GM12878 (cell line): ENCODE results near the gene TBC1D10A. TPM values are rescaled to one million over a fixed set of nuclear protein-coding genes. Genes with fewer than 3 reads are reported as not detected.

Experiments used
- ATAC-seq: fragments of 200-7000 bp; cut with Tn5 transposase; 3 replicates; pipeline ENCODE4 v1.9.1; 2020; ENCODE audit warnings: mild to moderate bottlenecking, moderate library complexity
- BruUV-seq: library from RNA; stranded (reverse); fragments of 400-500 nt; replicated peaks from 2 replicates; lab custom pipeline; 2021; lab: Mats Ljungman, UMichigan
- CTCF ChIA-PET: fragments of 300-600 bp; sonication (Branson Sonifier 250); formaldehyde crosslinking; extraction: SDS; loops from one replicate; lab custom pipeline; 2021; ENCODE audit warnings: inconsistent platforms; lab: Yijun Ruan, JAX
- POLR2A ChIA-PET: fragments of 350-600 bp; formaldehyde crosslinking; extraction: SDS; loops from one replicate; lab custom pipeline; 2021; ENCODE audit warnings: inconsistent platforms; lab: Charles Lee
- RAD21 ChIA-PET: fragments of 300-600 bp; sonication (Branson Sonifier 250); formaldehyde crosslinking; loops from one replicate; lab custom pipeline; 2023; ENCODE audit warnings: antibody characterized with exemption; ENCODE audit not compliant: unreplicated experiment; lab: Charles Lee
- SMC1A ChIA-PET: fragments of 300-600 bp; sonication (Branson Sonifier 250); formaldehyde crosslinking; loops from one replicate; lab custom pipeline; 2023; ENCODE audit not compliant: unreplicated experiment, uncharacterized antibody; lab: Charles Lee
- DNase-seq: peaks from one replicate; pipeline ENCODE4 v3.0.0-alpha.2; 2011; ENCODE audit warnings: low read depth, low spot score
- FAIRE-seq: peaks from 3 replicates; lab custom pipeline; 2011; peaks lifted over from hg19 to GRCh38; lab: Jason Lieb, UNC
- H2AFZ ChIP-seq: 2 replicates; pipeline ENCODE4 v1.6.0; 2011; ENCODE audit warnings: low read depth, low read length, control low read depth; ENCODE audit not compliant: control insufficient read depth
- H3K27ac ChIP-seq: 2 replicates; pipeline ENCODE4 v1.5.1; 2011; ENCODE audit warnings: control low read depth; ENCODE audit not compliant: control insufficient read depth, insufficient read depth
- H3K27me3 ChIP-seq, 2 experiments: replicated peaks in 1 of 2; 2 replicates each; pipeline versions ENCODE4 v1.6.0 to v1.6.1; 2011; ENCODE audit warnings: low read length in 1 of 2; ENCODE audit not compliant: control insufficient read depth in 2 of 2, insufficient read depth in 2 of 2
- H3K36me3 ChIP-seq, 2 experiments: 2 replicates each; pipeline ENCODE4 v1.5.1; 2011; ENCODE audit warnings: low read length in 1 of 2; ENCODE audit not compliant: control insufficient read depth in 2 of 2, insufficient read depth in 2 of 2
- H3K4me1 ChIP-seq: 2 replicates; pipeline ENCODE4 v1.6.1; 2011; ENCODE audit warnings: mild to moderate bottlenecking, low read length, moderate library complexity, mixed read lengths; ENCODE audit not compliant: control insufficient read depth, insufficient read depth
- H3K4me2 ChIP-seq: 2 replicates; pipeline ENCODE4 v1.6.0; 2011; ENCODE audit warnings: control low read depth; ENCODE audit not compliant: control insufficient read depth, insufficient read depth
- H3K4me3 ChIP-seq: fragments of 200-600 bp; sonication (generic); 2 replicates; pipeline ENCODE4 v1.5.1; 2016
- H3K79me2 ChIP-seq: 2 replicates; pipeline ENCODE4 v1.6.0; 2011; ENCODE audit warnings: low read length; ENCODE audit not compliant: control insufficient read depth, insufficient read depth
- H3K9ac ChIP-seq: 2 replicates; pipeline ENCODE4 v1.8.0; 2011; ENCODE audit warnings: low read length, control low read depth, mixed read lengths; ENCODE audit not compliant: control insufficient read depth, insufficient read depth
- H3K9me3 ChIP-seq: replicated peaks from 3 replicates; pipeline ENCODE4 v1.5.1; 2011; ENCODE audit warnings: mild to moderate bottlenecking, low read length; ENCODE audit not compliant: control insufficient read depth, insufficient read depth
- H4K20me1 ChIP-seq: 2 replicates; pipeline ENCODE4 v1.6.0; 2011; ENCODE audit not compliant: control insufficient read depth, insufficient read depth
- CTCF ChIP-seq, 3 experiments: IDR thresholded peaks in 2 of 3; conservative IDR thresholded peaks in 1 of 3; 2 replicates each; pipeline ENCODE4 v1.5.1; 2011; ENCODE audit warnings: low read depth in 3 of 3, low read length in 3 of 3, mild to moderate bottlenecking in 3 of 3, control low read depth in 2 of 3, moderate library complexity in 2 of 3, inconsistent platforms in 1 of 3, mixed read lengths in 1 of 3; ENCODE audit not compliant: control insufficient read depth in 2 of 3, insufficient read depth in 1 of 3; ENCODE audit errors: extremely low read depth in 1 of 3
- HDAC6 ChIP-seq: fragments of 200-600 bp; sonication (generic); IDR thresholded peaks from one replicate; pipeline ENCODE4 v1.8.0; 2017; ENCODE audit warnings: antibody characterized with exemption; ENCODE audit not compliant: unreplicated experiment
- NKRF ChIP-seq: fragments of 450-650 bp; conservative IDR thresholded peaks from 2 replicates; pipeline ENCODE4 v1.6.1; 2017; ENCODE audit warnings: mild to moderate bottlenecking, moderate library complexity
- SPI1 ChIP-seq: IDR thresholded peaks from 2 replicates; pipeline ENCODE4 v1.6.1; 2011; ENCODE audit warnings: low read depth, mild to moderate bottlenecking, low read length, moderate library complexity, borderline replicate concordance; ENCODE audit not compliant: insufficient read depth
- TCF3 ChIP-seq: IDR thresholded peaks from 2 replicates; pipeline ENCODE4 v1.6.1; 2012; ENCODE audit warnings: low read depth, mild to moderate bottlenecking, low read length, borderline replicate concordance; ENCODE audit not compliant: insufficient read depth
- ZNF687 ChIP-seq: fragments of 450-650 bp; IDR thresholded peaks from 2 replicates; pipeline ENCODE4 v1.6.1; 2017; ENCODE audit warnings: mild to moderate bottlenecking, moderate library complexity
- WGBS: methylation state at CpG from one replicate; pipeline ENCODE4 v1.1.6; 2016; ENCODE audit warnings: low lambda C conversion rate; ENCODE audit not compliant: insufficient replicate concordance, insufficient coverage; ENCODE audit errors: missing lambda C conversion rate; 5-methylcytosine and 5-hydroxymethylcytosine counted together
- in situ Hi-C: fragments of 300-500 bp; cut with MboI; formaldehyde crosslinking; loops from 9 replicates; pipeline ENCODE4 v1.14.3; 2018; ENCODE audit warnings: mixed read lengths
- intact Hi-C: fragments of 100-400 bp; cut with micrococcal nuclease; formaldehyde crosslinking; loops from one replicate; pipeline ENCODE4 v1.14.2; 2022; ENCODE audit not compliant: unreplicated experiment
- polyA plus RNA-seq, 11 experiments: library from polyadenylated mRNA; depleted of rRNA in 4 of 11; unstranded in 6 of 11; stranded (reverse) in 5 of 11; fragments of >200 nt; fragmentation: Nextera tagmentation in 4 of 11; fragmentation: Illumina TruSeq in 1 of 11; extraction: Ambion mirVana in 4 of 11; extraction: Trizol in 1 of 11; gene quantifications; 1 replicate in 1 of 11; 2 replicates in 10 of 11; pipeline versions ENCODE4 v1.2.1 to v1.2.3, GENCODE V29; 2011 to 2016; ENCODE audit warnings: inconsistent platforms in 2 of 11, missing spikeins in 2 of 11, low read depth in 1 of 11
- total RNA-seq, 4 experiments: library from RNA; depleted of rRNA in 3 of 4; stranded (reverse); fragments of >200 nt in 3 of 4; fragmentation: Illumina TruSeq in 1 of 4; extraction: Trizol in 1 of 4; gene quantifications; 2 replicates each; pipeline versions ENCODE4 v1.2.1 to v1.2.3, GENCODE V29; 2013 to 2021

TBC1D10A gene
- total and polyA plus RNA-seq, 10 of the 15 experiments (the other 5 are each of a cell fraction or from before 2014, with no cell fraction given): 0.27 to 25.7 (median 15.3) TPM

- no peak for TF ChIP-seq HDAC6
- TF ChIP-seq TCF3: no peak
Observed at GRCh38 chr22:30328466-30329049, 1.8 kb upstream of the TBC1D10A start (continued).

- no peaks in the 10 kb centered on the region for H4K20me1 ChIP-seq
- no peak for FAIRE-seq
- ChIA-PET SMC1A (interaction anchor here (0.6 to 9.5 kb wide), 12 partner anchors 11 to 422 kb away, joined by 3 to 100 read pairs (median 4); partner anchors contain the start of genes CASTOR1, CCDC157, RNF215 and SF3A1), CTCF (interaction anchor here (0.6 to 11.2 kb wide), 6 partner anchors 12 to 224 kb away, joined by 3 to 125 read pairs (median 6); partner anchors contain the start of gene CASTOR1)
- TF ChIP-seq ZNF687 (no peak), NKRF (no peak), CTCF (IDR thresholded peaks at IDR 0.05 in 2 of 3, conservative IDR thresholded peaks at IDR 0.05 in 1 of 3; ENCODE audit: control insufficient read depth in 2 of 3, extremely low read depth in 1 of 3, insufficient read depth in 1 of 3, low read depth in 3 of 3, low read length in 3 of 3) (0 out of 6 replicates have a peak, but pooled peaks of 1 of the 3 experiments have one; percentile 20), SPI1 (no peak)
- TF ChIP-seq, all 136 proteins: peak for 1
- ChIA-PET RAD21 (interaction anchor here (0.9 to 7.7 kb wide), 4 partner anchors 22 to 97 kb away, joined by 3 to 118 read pairs (median 12); partner anchors contain the start of genes CASTOR1 and MTFP1), POLR2A (interaction anchor here (0.9 to 8.7 kb wide), 4 partner anchors 19 to 97 kb away, joined by 3 to 198 read pairs (median 31); partner anchors contain the start of genes CCDC157 and SF3A1)
- Histone ChIP-seq H3K4me2 (peak overlapping the region; percentile 97), H3K9ac (peak overlapping the region; percentile 81; the same call in 1 of the 2 replicates), H3K27ac (no peak overlapping the region), H3K4me1 (peaks cover 16% of the 10 kb centered on the region), H2AFZ (no peak overlapping the region), H3K36me3 (peaks cover 6 to 17% of the 10 kb centered on the region in 2 experiments), H3K27me3 (no peaks in the 10 kb centered on the region), H3K9me3 (no peaks in the 10 kb centered on the region), H3K79me2 (peaks cover 34% of the 10 kb centered on the region), H3K4me3 (peak overlapping the region; percentile 92)
- no peak for ATAC-seq
- intact Hi-C loops: loop anchor here (2.0 kb wide), 1 partner anchor 39 kb away; the partner anchor contains the start of gene CASTOR1
- DNase-seq: no peak
- no TSS peak for BruUV-seq
- in situ Hi-C loops: no loop called here
- 79% methylated on average over 5 of the region's 5 CpGs for WGBS
Observed at GRCh38 chr22:30327864-30328345, 1.2 kb upstream of the TBC1D10A start.
